ENCODE measurements around the gene PAX8.
"Not testable (repeated sequence)": the region's sequence is repeated elsewhere in the genome, so short reads cannot be mapped to it uniquely, and the experiment has no call there.

Gene PAX8

DNA sequence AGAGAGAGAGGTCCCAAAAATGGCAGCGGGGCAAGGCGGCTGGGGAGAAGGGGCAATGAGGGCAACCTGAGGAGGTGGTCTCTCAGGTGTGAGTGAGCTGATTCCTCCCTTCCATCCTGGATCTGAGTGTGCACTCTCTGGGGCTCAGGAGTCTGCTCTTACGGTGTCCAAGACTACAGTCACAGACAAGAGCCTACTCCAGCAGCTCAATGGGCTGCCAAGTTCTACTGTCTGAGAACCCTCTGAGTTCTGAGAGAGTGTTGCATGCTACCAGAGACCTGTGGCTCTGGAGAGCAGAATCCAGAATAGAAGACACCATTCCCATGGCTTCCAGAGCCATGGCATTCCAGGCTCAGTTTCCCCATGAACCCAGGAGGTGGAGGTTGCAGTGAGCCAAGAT is 7.1 kb upstream of the PAX8 start:
- TF ChIP-seq, protein P1, sequence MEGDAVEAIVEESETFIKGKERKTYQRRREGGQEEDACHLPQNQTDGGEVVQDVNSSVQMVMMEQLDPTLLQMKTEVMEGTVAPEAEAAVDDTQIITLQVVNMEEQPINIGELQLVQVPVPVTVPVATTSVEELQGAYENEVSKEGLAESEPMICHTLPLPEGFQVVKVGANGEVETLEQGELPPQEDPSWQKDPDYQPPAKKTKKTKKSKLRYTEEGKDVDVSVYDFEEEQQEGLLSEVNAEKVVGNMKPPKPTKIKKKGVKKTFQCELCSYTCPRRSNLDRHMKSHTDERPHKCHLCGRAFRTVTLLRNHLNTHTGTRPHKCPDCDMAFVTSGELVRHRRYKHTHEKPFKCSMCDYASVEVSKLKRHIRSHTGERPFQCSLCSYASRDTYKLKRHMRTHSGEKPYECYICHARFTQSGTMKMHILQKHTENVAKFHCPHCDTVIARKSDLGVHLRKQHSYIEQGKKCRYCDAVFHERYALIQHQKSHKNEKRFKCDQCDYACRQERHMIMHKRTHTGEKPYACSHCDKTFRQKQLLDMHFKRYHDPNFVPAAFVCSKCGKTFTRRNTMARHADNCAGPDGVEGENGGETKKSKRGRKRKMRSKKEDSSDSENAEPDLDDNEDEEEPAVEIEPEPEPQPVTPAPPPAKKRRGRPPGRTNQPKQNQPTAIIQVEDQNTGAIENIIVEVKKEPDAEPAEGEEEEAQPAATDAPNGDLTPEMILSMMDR (IDR thresholded peaks at IDR 0.05; ENCODE audit: insufficient read depth, low read length), result no peak
- TF ChIP-seq GABPA (IDR thresholded peaks at IDR 0.05; ENCODE audit: low read depth), result no peak
- TF ChIP-seq POLR2AphosphoS5 (IDR thresholded peaks at IDR 0.05; ENCODE audit: low read depth), result no peak
- TF ChIP-seq SPI1 (IDR thresholded peaks at IDR 0.05; ENCODE audit: borderline replicate concordance, low read depth), result no peak
- TF ChIP-seq, protein P2, sequence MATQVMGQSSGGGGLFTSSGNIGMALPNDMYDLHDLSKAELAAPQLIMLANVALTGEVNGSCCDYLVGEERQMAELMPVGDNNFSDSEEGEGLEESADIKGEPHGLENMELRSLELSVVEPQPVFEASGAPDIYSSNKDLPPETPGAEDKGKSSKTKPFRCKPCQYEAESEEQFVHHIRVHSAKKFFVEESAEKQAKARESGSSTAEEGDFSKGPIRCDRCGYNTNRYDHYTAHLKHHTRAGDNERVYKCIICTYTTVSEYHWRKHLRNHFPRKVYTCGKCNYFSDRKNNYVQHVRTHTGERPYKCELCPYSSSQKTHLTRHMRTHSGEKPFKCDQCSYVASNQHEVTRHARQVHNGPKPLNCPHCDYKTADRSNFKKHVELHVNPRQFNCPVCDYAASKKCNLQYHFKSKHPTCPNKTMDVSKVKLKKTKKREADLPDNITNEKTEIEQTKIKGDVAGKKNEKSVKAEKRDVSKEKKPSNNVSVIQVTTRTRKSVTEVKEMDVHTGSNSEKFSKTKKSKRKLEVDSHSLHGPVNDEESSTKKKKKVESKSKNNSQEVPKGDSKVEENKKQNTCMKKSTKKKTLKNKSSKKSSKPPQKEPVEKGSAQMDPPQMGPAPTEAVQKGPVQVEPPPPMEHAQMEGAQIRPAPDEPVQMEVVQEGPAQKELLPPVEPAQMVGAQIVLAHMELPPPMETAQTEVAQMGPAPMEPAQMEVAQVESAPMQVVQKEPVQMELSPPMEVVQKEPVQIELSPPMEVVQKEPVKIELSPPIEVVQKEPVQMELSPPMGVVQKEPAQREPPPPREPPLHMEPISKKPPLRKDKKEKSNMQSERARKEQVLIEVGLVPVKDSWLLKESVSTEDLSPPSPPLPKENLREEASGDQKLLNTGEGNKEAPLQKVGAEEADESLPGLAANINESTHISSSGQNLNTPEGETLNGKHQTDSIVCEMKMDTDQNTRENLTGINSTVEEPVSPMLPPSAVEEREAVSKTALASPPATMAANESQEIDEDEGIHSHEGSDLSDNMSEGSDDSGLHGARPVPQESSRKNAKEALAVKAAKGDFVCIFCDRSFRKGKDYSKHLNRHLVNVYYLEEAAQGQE (IDR thresholded peaks at IDR 0.05; ENCODE audit: insufficient replicate concordance, low read depth), result no peak
- Histone ChIP-seq H3K4me3 (replicated peaks; ENCODE audit: insufficient read depth, low read length) (no peak overlapping the region), H3K27me3 (ENCODE audit: insufficient read depth, poor library complexity, severe bottlenecking) (no peaks in the 10 kb centered on the region), H3K27ac (replicated peaks) (no peak overlapping the region)
- DNase-seq (ENCODE audit: low read depth in 1 of 2, low spot score in 1 of 2), result no peak

DNA sequence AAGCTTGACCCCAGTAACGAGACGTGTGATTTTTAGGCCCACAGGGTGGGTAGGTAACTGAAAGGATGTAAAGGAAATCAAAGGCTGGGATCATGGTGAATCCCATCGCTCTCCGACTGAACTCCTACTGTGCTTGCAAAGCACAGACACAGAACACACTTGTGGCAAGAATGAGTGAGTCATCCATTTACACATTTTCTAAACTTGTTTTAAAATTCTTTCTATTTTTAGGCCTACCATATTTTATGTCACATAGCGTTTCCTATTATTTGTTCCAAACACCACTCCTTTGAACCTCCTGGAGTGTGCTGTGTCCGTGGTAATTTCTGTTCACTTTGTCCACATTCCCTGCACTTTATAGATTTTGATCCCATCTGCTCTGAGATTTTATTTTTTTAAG is 6.3 kb upstream of the PAX8 start:
- not testable (repeated sequence) for H3K27ac ChIP-seq (replicated peaks); H3K4me3 ChIP-seq (replicated peaks; ENCODE audit: insufficient read depth, low read length); H3K27me3 ChIP-seq (ENCODE audit: insufficient read depth, poor library complexity, severe bottlenecking); DNase-seq (ENCODE audit: low read depth in 1 of 2, low spot score in 1 of 2)

DNA sequence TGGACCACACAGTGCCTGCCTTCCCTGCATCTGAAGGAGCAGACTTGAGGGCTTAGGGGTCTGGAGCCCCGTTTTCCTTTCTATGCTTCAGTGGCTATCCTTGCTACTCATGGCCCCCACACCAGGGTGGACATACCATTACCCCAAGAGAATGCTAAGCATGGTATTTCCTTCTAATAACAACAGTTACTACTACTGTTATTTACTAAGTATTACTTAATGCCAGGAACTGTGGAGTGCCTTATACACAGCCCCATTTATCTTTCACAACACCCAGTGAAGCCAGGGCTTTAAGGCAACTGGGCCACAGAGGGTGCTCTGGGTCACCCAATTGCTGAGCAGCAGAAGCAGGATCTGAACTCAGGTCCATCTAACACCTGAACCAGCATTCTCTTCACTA is 5.8 kb upstream of the PAX8 start:
- DNase-seq (ENCODE audit: low read depth in 1 of 2, low spot score in 1 of 2), result no peak
- H3K27me3 ChIP-seq (ENCODE audit: insufficient read depth, poor library complexity, severe bottlenecking), result no peaks in the 10 kb centered on the region
- no peak overlapping the region for H3K4me3 ChIP-seq (replicated peaks; ENCODE audit: insufficient read depth, low read length)
- TF ChIP-seq SPI1 (IDR thresholded peaks at IDR 0.05; ENCODE audit: borderline replicate concordance, low read depth), result no peak
- no peak for TF ChIP-seq GABPA (IDR thresholded peaks at IDR 0.05; ENCODE audit: low read depth)
- no peak for TF ChIP-seq POLR2AphosphoS5 (IDR thresholded peaks at IDR 0.05; ENCODE audit: low read depth)
- TF ChIP-seq, protein P2 (IDR thresholded peaks at IDR 0.05; ENCODE audit: insufficient replicate concordance, low read depth), result no peak
- TF ChIP-seq, protein P1 (IDR thresholded peaks at IDR 0.05; ENCODE audit: insufficient read depth, low read length), result no peak
- H3K27ac ChIP-seq (replicated peaks), result no peak overlapping the region

DNA sequence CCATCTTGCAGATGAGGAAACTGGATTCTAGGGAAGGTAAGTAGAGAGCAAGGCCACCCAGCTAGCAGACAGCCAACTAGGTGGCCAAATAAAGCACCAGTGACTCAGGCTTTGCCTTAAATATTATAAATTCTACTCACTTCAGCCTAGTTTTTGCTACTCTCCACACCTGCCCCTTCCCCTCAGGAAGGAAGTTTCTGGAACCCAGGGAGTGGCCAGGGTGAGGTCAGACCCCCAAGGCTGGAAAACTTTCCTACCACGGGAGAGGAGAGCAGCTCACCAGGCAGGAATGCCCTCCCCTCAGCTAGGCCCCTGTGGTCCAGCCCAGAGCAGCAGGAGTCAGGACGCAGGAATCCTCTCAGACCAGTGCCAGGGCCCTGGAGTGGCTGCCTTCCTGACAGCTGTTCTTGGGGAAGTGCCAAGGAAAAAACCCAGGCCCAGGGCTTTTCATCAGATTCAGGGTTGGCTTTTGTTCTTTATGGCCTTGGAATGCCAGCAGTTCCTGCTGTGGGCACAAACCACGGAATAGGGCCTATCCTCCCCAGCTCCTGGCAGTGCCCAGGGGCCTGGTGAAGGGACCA is 5.1 kb upstream of the PAX8 start:
- TF ChIP-seq, protein P1 (IDR thresholded peaks at IDR 0.05; ENCODE audit: insufficient read depth, low read length), result no peak
- no peak for TF ChIP-seq POLR2AphosphoS5 (IDR thresholded peaks at IDR 0.05; ENCODE audit: low read depth)
- TF ChIP-seq GABPA (IDR thresholded peaks at IDR 0.05; ENCODE audit: low read depth), result no peak
- TF ChIP-seq, protein P2 (IDR thresholded peaks at IDR 0.05; ENCODE audit: insufficient replicate concordance, low read depth), result no peak
- no peak for TF ChIP-seq SPI1 (IDR thresholded peaks at IDR 0.05; ENCODE audit: borderline replicate concordance, low read depth)
- H3K4me3 ChIP-seq (replicated peaks; ENCODE audit: insufficient read depth, low read length), result no peak overlapping the region
- no peak for DNase-seq (ENCODE audit: low read depth in 1 of 2, low spot score in 1 of 2)
- no peak overlapping the region; the same call in 1 of the 2 replicates for H3K27ac ChIP-seq (replicated peaks)
- H3K27me3 ChIP-seq (ENCODE audit: insufficient read depth, poor library complexity, severe bottlenecking), result no peaks in the 10 kb centered on the region
